Peyer's patch (tissue), 4 donors: ENCODE results near the gene SPEM2. TPM values are rescaled to one million over a fixed set of nuclear protein-coding genes. Genes with fewer than 3 reads are reported as not detected.

ENCODE experiments used
- DNase-seq, 3 donors: peaks; one replicate each; pipeline ENCODE4 v3.0.0-alpha.2; 2017 to 2019
- H3K27ac ChIP-seq, 4 donors: fragments of 200-600 bp; sonication (generic); one replicate each; pipeline ENCODE4 v1.5.1; 2016 to 2019
- H3K27me3 ChIP-seq, 2 donors: fragments of 200-600 bp; sonication (generic); one replicate each; pipeline ENCODE4 v1.5.1; 2019
- H3K36me3 ChIP-seq, 3 donors: fragments of 200-600 bp; sonication (generic); one replicate each; pipeline ENCODE4 v1.5.1; 2016 to 2019
- H3K4me1 ChIP-seq, 4 donors: fragments of 200-600 bp; sonication (generic); one replicate each; pipeline ENCODE4 v1.5.1; 2016 to 2019
- H3K4me3 ChIP-seq, 4 donors: fragments of 200-600 bp; sonication (generic); 1 replicate in 3 of 4; 2 replicates in 1 of 4; pipeline ENCODE4 v1.5.1; 2016 to 2019; ENCODE audit warnings: mild to moderate bottlenecking in 1 of 4
- H3K9me3 ChIP-seq, 4 donors: fragments of 200-600 bp; sonication (generic); one replicate each; pipeline ENCODE4 v1.5.1; 2016 to 2019; ENCODE audit warnings: mild to moderate bottlenecking in 1 of 4
- POLR2A ChIP-seq, 2 donors: fragments of 450-650 bp; IDR thresholded peaks; one replicate each; pipeline ENCODE4 v1.5.1; 2017; ENCODE audit warnings: antibody characterized with exemption in 2 of 2, mild to moderate bottlenecking in 2 of 2, moderate library complexity in 2 of 2
- total RNA-seq, 4 donors: library from RNA; depleted of rRNA; stranded (reverse); fragments of >200 nt; gene quantifications; one replicate each; pipeline ENCODE4 v1.1.0, GENCODE V29; 2016
- TF ChIP-seq, protein P1 (sequence below), 6 experiments: fragments of 450-650 bp in 4 of 6; fragments of 200-600 bp in 2 of 6; sonication (generic) in 1 of 6; IDR thresholded peaks; one replicate each; pipeline ENCODE4 v1.5.1; 2017 to 2019; ENCODE audit warnings: antibody characterized with exemption in 6 of 6, mild to moderate bottlenecking in 3 of 6, moderate library complexity in 1 of 6

Gene SPEM2
- total RNA-seq = not detected

DNA sequence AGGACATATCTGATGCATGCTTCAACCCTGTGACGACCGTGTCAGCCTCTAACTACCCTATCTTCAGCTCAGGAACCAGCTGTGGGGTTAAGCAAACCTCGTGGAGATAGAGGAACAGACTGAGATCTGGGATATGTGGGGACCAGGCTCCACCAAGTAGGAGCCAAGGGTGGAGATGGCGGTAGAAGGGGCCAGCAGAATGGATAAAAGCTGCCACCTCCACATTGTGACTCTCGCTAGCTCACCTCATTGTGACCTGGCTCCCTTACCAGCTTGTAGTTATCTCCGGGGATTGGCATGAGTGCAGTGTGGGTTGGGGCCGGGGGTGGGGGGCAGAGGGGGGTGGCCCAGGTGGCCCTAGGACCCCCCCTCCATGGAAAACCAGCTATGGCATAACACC lies at the start of gene SPEM2:
Gene SPEM2, plus strand, starts transcription at position 301 of the 400 bp plus-strand sequence. Its CDS starts 73 bp downstream, at position 374.
- Histone ChIP-seq H3K4me1 (no peaks in the 10 kb centered on the region), H3K4me3 (no peak within 1 kb of the TSS), H3K36me3 (no peaks in the 10 kb centered on the region), H3K27me3 (no peaks in the 10 kb centered on the region), H3K27ac (no peak within 1 kb of the TSS), H3K9me3 (no peaks in the 10 kb centered on the region)
- no peak for DNase-seq
- TF ChIP-seq, protein P1, sequence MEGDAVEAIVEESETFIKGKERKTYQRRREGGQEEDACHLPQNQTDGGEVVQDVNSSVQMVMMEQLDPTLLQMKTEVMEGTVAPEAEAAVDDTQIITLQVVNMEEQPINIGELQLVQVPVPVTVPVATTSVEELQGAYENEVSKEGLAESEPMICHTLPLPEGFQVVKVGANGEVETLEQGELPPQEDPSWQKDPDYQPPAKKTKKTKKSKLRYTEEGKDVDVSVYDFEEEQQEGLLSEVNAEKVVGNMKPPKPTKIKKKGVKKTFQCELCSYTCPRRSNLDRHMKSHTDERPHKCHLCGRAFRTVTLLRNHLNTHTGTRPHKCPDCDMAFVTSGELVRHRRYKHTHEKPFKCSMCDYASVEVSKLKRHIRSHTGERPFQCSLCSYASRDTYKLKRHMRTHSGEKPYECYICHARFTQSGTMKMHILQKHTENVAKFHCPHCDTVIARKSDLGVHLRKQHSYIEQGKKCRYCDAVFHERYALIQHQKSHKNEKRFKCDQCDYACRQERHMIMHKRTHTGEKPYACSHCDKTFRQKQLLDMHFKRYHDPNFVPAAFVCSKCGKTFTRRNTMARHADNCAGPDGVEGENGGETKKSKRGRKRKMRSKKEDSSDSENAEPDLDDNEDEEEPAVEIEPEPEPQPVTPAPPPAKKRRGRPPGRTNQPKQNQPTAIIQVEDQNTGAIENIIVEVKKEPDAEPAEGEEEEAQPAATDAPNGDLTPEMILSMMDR (IDR thresholded peaks at IDR 0.05) = no peak
- TF ChIP-seq POLR2A (IDR thresholded peaks at IDR 0.05) = no peak

DNA sequence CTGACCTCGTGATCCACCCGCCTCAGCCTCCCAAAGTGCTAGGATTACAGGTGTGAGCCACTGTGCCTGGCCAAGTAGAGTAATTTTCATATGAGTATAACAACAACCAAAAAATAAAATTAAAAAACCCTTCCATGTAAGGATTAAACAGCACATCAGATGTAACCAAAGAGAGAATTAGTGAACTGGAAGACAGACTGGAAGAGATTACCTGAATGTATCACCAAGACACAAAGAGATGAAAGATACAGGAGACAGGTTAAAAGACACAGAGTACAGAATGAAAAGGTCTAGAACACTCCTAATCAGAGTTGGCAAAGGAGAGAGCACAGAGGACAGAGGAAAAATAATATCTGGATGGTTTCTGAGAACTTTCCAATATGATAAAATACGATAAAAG lies 46.3 kb upstream of the SPEM2 start:
- Histone ChIP-seq H3K4me3 (no peak overlapping the region), H3K36me3 (no peaks in the 10 kb centered on the region), H3K27me3 (no peaks in the 10 kb centered on the region), H3K4me1 (peaks cover 0 to 17% (median 4%) of the 10 kb centered on the region in 4 donors), H3K27ac (no peak overlapping the region), H3K9me3 (no peaks in the 10 kb centered on the region)
- TF ChIP-seq POLR2A (IDR thresholded peaks at IDR 0.05) = no peak
- TF ChIP-seq, protein P1 (IDR thresholded peaks at IDR 0.05) = no peak
- DNase-seq = no peak

DNA sequence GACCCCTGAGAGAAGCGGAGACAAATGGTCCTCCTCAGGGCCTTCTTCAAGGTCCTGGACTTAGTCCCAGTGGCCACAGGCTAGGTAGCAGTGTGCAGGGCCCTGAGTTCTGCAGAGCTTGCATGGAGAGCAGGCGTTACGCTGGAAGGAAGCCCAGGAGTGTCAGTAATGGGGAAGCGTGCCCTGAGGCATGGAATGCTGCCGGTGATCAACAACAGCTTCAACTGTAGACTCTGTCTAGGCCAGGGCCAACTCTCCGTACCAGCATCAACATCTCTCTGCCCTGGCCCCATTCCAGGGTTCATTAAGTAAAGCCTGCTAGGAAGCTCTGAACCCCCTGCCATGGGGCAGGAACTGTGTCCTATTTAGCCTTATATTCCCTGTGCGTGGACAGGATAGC lies 45.1 kb upstream of the SPEM2 start:
- peak overlapping the region; percentile 24 to 73 (median 50) for H3K4me3 ChIP-seq

DNA sequence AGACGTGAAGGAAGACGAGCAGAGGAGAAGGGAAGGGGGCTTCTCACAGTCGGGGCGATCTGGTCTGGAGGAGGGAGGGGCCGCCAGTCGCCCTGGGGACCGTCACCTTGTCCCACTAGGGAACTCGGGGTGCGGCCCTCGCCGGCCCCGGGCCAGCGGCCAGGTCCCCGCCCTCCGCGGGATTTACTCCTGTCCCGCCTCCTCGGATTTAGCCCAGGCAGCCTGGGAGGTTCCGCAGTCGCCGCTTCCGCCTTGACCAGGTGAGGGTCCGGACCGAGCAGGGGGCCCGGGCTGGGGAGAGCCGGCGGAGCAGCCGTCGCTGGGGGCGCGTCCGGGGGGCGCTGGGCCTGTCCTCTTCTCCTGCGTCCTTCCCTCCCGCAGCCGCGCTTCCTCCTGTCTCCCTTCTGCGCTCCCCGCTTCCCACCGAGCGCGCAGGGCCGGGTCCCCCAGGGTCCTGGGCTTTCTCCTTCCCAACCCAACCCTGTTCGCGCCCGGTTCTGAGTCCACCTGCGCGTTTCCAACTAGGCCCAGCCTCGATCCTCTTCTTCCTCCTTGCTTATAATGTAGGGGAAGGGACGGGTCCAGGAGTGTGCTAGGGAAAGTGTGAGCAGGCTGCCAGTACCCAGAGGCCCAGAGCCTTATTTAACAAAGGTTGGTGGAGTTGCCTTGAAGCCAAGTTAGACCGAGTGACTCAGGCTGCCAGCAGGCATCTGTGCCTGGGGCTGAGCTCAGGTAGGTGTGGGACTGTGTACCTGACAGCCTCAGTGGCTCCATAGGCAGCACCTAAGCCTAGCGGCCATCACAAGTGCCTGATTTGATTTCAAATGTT lies 44.3 kb upstream of the SPEM2 start, which contains the start of gene TNK1:
Gene TNK1, plus strand, starts transcription at position 235 of the 829 bp plus-strand sequence. CDS start 1,838 bp downstream, outside the sequence.
- peak in 2 of 3 donors; percentile 85 to 89 for DNase-seq
- peaks cover 0 to 17% (median 7%) of the 10 kb centered on the region in 4 donors for H3K4me1 ChIP-seq
- TF ChIP-seq, protein P1 (IDR thresholded peaks at IDR 0.05) = peak in 2 of 6 experiments; percentile 11 to 15
- TF ChIP-seq POLR2A (IDR thresholded peaks at IDR 0.05) = peak; percentile 79 to 88

More for the DNA sequence above, 45.1 kb upstream of the SPEM2 start:
- Histone ChIP-seq H3K27me3 (no peaks in the 10 kb centered on the region), H3K36me3 (no peaks in the 10 kb centered on the region), H3K4me1 (peaks cover 0 to 17% (median 7%) of the 10 kb centered on the region in 4 donors), H3K9me3 (no peaks in the 10 kb centered on the region), H3K27ac (peak overlapping the region; percentile 55 to 82 (median 70))
- peak in 1 of 3 donors; percentile 57 for DNase-seq
- no peak for TF ChIP-seq POLR2A (IDR thresholded peaks at IDR 0.05)
- TF ChIP-seq, protein P1 (IDR thresholded peaks at IDR 0.05) = peak in 1 of 6 experiments; percentile 4

DNA sequence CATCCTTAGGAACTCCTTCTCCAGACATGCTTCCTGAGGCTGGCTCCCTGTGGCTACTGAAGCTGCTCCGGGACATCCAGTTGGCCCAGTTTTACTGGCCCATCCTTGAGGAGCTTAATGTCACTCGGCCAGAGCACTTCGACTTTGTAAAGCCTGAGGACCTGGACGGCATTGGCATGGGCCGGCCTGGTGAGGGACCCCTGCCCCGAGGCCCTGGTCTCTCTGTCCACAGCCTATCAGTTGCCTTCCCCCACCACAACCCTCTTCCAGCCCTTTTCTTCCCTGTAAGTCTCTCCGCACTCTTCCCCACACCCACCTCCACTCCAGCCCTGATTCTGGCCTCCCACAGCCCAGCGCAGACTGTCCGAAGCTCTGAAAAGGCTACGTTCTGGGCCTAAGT lies 42.5 kb upstream of the SPEM2 start:
- Histone ChIP-seq H3K9me3 (no peaks in the 10 kb centered on the region), H3K27ac (no peak overlapping the region), H3K4me1 (peaks cover 0 to 17% (median 7%) of the 10 kb centered on the region in 4 donors), H3K4me3 (no peak overlapping the region), H3K36me3 (peaks cover 0 to 13% (median 0%) of the 10 kb centered on the region in 3 donors), H3K27me3 (no peaks in the 10 kb centered on the region)
- no peak for DNase-seq
- TF ChIP-seq, protein P1 (IDR thresholded peaks at IDR 0.05) = no peak
- TF ChIP-seq POLR2A (IDR thresholded peaks at IDR 0.05) = no peak

More for the DNA sequence above, 44.3 kb upstream of the SPEM2 start, which contains the start of gene TNK1:
- H3K27ac ChIP-seq = peak within 1 kb of the TSS; percentile 55 to 82 (median 70)
- no peaks in the 10 kb centered on the region for H3K27me3 ChIP-seq
- peaks cover 0 to 3% (median 0%) of the 10 kb centered on the region in 3 donors for H3K36me3 ChIP-seq
- no peaks in the 10 kb centered on the region for H3K9me3 ChIP-seq
- H3K4me3 ChIP-seq = peak within 1 kb of the TSS; percentile 24 to 73 (median 50)
